Left ventricle myocardium inferior (tissue), 1 donor: Measurements from ENCODE around the gene FRS2. TPM values are rescaled to one million over a fixed set of nuclear protein-coding genes. Genes with fewer than 3 reads are reported as not detected.

Source experiments
- DNase-seq: peaks from one replicate; pipeline ENCODE4 v3.0.0-alpha.2; 2020
- H3K27ac ChIP-seq: fragments of 200-600 bp; replicated peaks from 2 replicates; pipeline ENCODE4 v1.8.0; 2021
- H3K27me3 ChIP-seq: fragments of 200-600 bp; 2 replicates; pipeline ENCODE4 v1.8.0; 2021; ENCODE audit warnings: low read depth
- H3K36me3 ChIP-seq: fragments of 200-600 bp; 2 replicates; pipeline ENCODE4 v1.8.0; 2021
- H3K4me1 ChIP-seq: fragments of 200-600 bp; 2 replicates; pipeline ENCODE4 v1.8.0; 2021
- H3K4me3 ChIP-seq: fragments of 200-600 bp; 2 replicates; pipeline ENCODE4 v1.8.0; 2021; ENCODE audit warnings: mild to moderate bottlenecking, moderate library complexity
- H3K9me3 ChIP-seq: fragments of 200-600 bp; replicated peaks from 2 replicates; pipeline ENCODE4 v1.8.0; 2021
- intact Hi-C: fragments of 100-400 bp; cut with micrococcal nuclease; formaldehyde crosslinking; loops from one replicate; pipeline ENCODE4 v1.11.0; 2022
- total RNA-seq: library from RNA; stranded (reverse); fragmentation: NEBNext Ultra II Directional; extraction: Animal tissue kit (Norgen Biotek cat#: 25700); gene quantifications from one replicate; pipeline ENCODE4 v1.2.1, GENCODE V29; 2021
- TF ChIP-seq, protein P1 (sequence below): fragments of 200-600 bp; IDR thresholded peaks from 2 replicates; pipeline ENCODE4 v1.8.0; 2021; ENCODE audit warnings: antibody characterized with exemption, mild to moderate bottlenecking, borderline replicate concordance
- donor health status: DM: no; HTN: yes; CAD: no; lungs with severe emphysema.

FRS2 gene
- total RNA-seq, 1 donor from 2014 or later: 18.2 TPM

DNA sequence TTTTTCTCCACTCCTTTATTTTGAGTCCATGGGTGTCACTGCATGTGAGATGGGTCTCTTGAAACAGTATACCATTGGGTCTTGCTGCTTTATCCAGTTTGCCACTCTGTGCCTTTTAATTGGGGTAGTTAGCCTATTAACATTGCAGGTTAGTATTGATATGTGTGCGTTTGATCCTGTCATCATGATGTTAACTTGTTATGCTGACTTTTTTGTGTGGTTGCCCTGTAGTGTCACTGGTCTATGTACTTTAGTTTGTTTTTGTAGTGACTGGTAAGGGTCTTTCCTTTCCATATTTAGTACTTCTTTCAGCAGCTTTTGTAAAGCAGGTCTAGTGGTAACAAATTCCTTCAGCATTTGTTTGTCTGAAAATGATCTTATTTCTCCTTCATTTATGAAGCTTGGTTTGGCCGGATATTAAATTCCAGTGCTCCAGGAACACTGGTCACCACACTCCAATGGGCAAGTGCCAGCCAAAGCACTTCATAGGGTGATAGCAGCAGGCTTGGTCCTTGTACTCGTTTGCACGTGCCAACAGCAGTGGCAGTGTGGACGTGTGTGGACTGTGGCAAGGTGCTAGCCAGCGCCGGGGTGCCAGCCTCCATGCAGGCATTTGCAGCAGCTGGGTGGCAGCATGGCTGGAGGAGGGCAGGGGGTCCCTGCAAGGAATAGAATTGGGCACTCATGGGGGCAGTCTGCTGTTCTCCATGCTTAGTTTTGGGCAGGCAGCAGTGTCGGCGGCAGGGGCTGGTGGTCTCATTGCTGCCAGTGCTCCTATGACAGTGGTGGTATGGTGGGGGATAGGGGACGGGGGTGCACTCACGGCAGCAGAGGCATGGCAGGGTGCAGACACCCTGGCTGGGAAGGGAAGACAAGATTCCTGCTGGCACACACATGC, 53.5 kb downstream of the FRS2 start:
- H3K27me3 ChIP-seq: no peaks in the 10 kb centered on the region
- intact Hi-C loops: no loop called here
- TF ChIP-seq, protein P1, sequence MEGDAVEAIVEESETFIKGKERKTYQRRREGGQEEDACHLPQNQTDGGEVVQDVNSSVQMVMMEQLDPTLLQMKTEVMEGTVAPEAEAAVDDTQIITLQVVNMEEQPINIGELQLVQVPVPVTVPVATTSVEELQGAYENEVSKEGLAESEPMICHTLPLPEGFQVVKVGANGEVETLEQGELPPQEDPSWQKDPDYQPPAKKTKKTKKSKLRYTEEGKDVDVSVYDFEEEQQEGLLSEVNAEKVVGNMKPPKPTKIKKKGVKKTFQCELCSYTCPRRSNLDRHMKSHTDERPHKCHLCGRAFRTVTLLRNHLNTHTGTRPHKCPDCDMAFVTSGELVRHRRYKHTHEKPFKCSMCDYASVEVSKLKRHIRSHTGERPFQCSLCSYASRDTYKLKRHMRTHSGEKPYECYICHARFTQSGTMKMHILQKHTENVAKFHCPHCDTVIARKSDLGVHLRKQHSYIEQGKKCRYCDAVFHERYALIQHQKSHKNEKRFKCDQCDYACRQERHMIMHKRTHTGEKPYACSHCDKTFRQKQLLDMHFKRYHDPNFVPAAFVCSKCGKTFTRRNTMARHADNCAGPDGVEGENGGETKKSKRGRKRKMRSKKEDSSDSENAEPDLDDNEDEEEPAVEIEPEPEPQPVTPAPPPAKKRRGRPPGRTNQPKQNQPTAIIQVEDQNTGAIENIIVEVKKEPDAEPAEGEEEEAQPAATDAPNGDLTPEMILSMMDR: no peak
- no peaks in the 10 kb centered on the region for H3K36me3 ChIP-seq
- peaks cover 36% of the 10 kb centered on the region for H3K9me3 ChIP-seq
- H3K4me3 ChIP-seq: no peak overlapping the region
- H3K27ac ChIP-seq: no peak overlapping the region
- H3K4me1 ChIP-seq: peaks cover 36% of the 10 kb centered on the region
- DNase-seq: peak; percentile 37

DNA sequence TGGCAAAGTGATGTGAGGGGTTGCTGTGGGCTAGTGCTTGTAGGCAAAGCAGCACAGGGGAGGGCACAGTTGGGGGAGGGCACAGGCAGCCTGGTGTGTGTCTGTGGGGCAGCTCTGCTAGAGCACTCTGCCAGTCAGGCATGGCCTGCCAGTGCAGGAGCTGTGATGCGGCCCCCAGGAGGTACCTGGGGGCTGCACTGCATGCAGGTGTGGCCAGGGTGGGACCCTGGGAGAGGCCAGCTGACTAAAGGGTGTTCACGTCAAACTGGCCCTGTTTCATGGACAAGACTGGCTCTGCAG, 54.1 kb downstream of the FRS2 start:
- Histone ChIP-seq H3K36me3 (no peaks in the 10 kb centered on the region), H3K9me3 (peaks cover 36% of the 10 kb centered on the region), H3K27me3 (no peaks in the 10 kb centered on the region), H3K4me3 (no peak overlapping the region), H3K27ac (no peak overlapping the region), H3K4me1 (peaks cover 42% of the 10 kb centered on the region)
- TF ChIP-seq, protein P1: no peak
- DNase-seq: no peak
- intact Hi-C loops: no loop called here

DNA sequence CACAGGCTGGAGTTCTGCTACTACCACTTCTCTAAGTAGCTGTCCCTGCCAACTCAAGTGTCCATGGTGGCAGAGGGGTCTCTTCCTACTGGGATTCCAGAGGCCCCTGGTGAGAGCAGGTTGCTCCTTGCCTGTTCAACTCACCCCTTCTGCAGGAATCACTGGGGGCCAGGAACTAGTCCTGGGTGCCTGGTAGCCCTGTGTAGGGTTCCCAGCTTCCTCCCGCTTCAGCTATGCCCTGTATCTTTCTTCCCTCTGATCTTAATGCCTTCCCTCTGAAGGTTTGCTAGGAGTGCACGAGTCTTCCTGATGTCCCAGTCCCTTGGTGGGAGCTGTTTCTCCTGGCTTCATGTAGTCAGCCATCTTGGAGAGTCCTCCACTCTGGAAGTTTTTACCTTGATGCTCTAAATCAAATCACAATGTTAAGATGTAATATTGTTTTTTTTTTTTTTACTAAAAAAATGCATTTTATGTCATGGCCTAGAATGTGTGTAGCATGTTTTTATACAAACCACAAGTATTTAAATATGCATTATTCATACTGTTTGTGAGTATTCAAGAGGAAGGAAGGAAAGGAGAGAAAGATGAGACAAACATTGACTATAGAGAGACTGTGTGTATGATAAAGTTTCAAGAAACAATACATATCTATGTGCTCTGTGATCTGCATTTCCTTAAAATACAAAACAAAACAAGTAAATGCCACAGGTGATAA, 54.7 kb downstream of the FRS2 start:
- Histone ChIP-seq H3K27me3 (no peaks in the 10 kb centered on the region), H3K27ac (no peak overlapping the region), H3K36me3 (no peaks in the 10 kb centered on the region), H3K4me3 (no peak overlapping the region), H3K4me1 (peaks cover 43% of the 10 kb centered on the region), H3K9me3 (peaks cover 36% of the 10 kb centered on the region)
- TF ChIP-seq, protein P1: no peak
- intact Hi-C loops: no loop called here
- DNase-seq: no peak

DNA sequence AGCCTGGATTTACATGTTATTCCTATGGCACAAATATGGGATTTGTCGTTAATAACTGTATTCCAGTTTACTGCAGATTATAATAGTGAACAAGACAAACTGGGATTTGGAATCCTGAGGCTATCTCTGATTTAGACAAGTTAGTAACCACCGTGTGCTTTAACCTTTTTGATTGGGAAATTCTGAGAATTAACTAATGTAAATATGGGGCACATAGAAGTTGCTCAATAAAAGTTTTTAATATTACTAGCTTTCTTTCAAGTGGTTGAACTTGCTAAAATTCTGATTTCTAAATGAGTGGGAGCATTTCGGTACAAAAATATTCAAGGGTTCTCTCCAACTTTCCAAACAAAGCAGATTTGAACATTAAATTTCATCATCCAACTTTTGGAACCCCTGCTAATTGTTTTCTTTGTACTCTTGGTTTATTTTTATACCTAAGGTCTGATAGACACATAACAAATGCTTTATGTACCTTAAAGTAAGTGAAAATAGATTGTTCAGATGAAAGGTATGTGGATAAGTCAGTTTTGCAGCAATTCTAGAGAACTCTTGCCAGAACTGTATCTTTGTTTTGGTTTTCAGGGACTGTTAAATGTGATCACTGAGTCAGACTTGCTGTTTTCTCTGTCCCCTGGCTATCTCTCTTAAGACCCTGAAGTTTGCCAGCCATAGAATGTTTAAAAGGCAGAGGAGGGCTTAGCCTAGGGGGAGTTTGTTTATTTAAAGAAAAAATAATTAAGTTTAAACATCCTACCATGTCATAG, 57.5 kb downstream of the FRS2 start:
- Histone ChIP-seq H3K9me3 (peaks cover 16% of the 10 kb centered on the region), H3K36me3 (peaks cover 13% of the 10 kb centered on the region), H3K4me3 (no peak overlapping the region), H3K27me3 (no peaks in the 10 kb centered on the region), H3K4me1 (peaks cover 43% of the 10 kb centered on the region), H3K27ac (peak overlapping the region; percentile 1)
- TF ChIP-seq, protein P1: no peak
- intact Hi-C loops: no loop called here
- no peak for DNase-seq

DNA sequence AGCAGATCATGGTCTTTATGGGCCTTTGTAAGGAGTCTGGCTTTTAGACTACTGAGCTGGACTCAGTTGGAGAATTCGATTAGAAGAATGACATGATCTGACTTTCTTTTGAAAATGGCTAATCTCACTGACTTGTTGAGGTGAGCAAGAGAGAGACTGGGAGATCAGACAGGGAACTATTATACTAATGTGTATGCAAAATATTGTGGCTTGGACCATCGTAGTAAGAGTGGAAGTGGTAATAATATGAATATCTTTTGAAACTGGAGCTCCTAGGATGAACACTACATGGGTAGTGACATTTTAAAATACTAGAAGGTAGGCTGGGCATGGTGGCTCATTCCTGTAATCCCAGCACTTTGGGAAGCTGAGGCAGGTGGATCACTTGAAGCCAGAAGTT, 58.8 kb downstream of the FRS2 start:
- H3K36me3 ChIP-seq: peaks cover 13% of the 10 kb centered on the region
- H3K4me3 ChIP-seq: no peak overlapping the region
- no peaks in the 10 kb centered on the region for H3K27me3 ChIP-seq
- no peak for DNase-seq
- H3K4me1 ChIP-seq: peaks cover 38% of the 10 kb centered on the region
- no peak overlapping the region for H3K27ac ChIP-seq
- TF ChIP-seq, protein P1: no peak
- intact Hi-C loops: no loop called here
- H3K9me3 ChIP-seq: peaks cover 3% of the 10 kb centered on the region
